ENCODE results near the gene ME1. TPM values are rescaled to one million over a fixed set of nuclear protein-coding genes. Genes with fewer than 3 reads are reported as not detected.

ME1 gene
- total RNA-seq, 1 experiment from 2014 or later = 131 TPM

- H3K36me3 ChIP-seq (ENCODE audit: control insufficient read depth, insufficient read depth, low read length) = no peaks in the 10 kb centered on the region
- no peak overlapping the region for H3K4me3 ChIP-seq (ENCODE audit: low read depth, low read length)
- no peak overlapping the region for H3K27ac Mint-ChIP-seq (ENCODE audit: unreplicated experiment)
- H3K27me3 ChIP-seq (replicated peaks; ENCODE audit: control insufficient read depth, insufficient read depth, low read length) = no peaks in the 10 kb centered on the region
- H3K4me1 ChIP-seq = 0 out of 2 replicates have a peak, but pooled peaks cover 7% of the 10 kb centered on the region
- BruUV-seq (replicated peaks) = no TSS peak
- no peaks in the 10 kb centered on the region for H3K9me3 Mint-ChIP-seq (ENCODE audit: unreplicated experiment)
- no peaks in the 10 kb centered on the region for H3K27me3 Mint-ChIP-seq (ENCODE audit: insufficient read depth, unreplicated experiment)
- TF ChIP-seq, protein P1, sequence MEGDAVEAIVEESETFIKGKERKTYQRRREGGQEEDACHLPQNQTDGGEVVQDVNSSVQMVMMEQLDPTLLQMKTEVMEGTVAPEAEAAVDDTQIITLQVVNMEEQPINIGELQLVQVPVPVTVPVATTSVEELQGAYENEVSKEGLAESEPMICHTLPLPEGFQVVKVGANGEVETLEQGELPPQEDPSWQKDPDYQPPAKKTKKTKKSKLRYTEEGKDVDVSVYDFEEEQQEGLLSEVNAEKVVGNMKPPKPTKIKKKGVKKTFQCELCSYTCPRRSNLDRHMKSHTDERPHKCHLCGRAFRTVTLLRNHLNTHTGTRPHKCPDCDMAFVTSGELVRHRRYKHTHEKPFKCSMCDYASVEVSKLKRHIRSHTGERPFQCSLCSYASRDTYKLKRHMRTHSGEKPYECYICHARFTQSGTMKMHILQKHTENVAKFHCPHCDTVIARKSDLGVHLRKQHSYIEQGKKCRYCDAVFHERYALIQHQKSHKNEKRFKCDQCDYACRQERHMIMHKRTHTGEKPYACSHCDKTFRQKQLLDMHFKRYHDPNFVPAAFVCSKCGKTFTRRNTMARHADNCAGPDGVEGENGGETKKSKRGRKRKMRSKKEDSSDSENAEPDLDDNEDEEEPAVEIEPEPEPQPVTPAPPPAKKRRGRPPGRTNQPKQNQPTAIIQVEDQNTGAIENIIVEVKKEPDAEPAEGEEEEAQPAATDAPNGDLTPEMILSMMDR (IDR thresholded peaks at IDR 0.05; ENCODE audit: insufficient read depth in 1 of 2, low read depth in 1 of 2, low read length in 1 of 2, severe bottlenecking in 1 of 2, unreplicated experiment in 1 of 2) = no peak
- ChIA-PET CTCF (no interaction called here), POLR2A (no interaction called here)
- no peaks in the 10 kb centered on the region for H3K9me3 ChIP-seq
- no peaks in the 10 kb centered on the region for H3K4me1 Mint-ChIP-seq (ENCODE audit: low read depth, unreplicated experiment)
- no peak overlapping the region for H3K4me3 Mint-ChIP-seq (ENCODE audit: unreplicated experiment)
- DNase-seq = no peak
- H3K36me3 Mint-ChIP-seq (ENCODE audit: insufficient read depth, unreplicated experiment) = peaks cover 27% of the 10 kb centered on the region
- intact Hi-C loops (cut with micrococcal nuclease; ENCODE audit: unreplicated experiment) = no loop called here
Measured at GRCh38 chr6:83378621-83379388, 52.0 kb downstream of the ME1 start.

DNA sequence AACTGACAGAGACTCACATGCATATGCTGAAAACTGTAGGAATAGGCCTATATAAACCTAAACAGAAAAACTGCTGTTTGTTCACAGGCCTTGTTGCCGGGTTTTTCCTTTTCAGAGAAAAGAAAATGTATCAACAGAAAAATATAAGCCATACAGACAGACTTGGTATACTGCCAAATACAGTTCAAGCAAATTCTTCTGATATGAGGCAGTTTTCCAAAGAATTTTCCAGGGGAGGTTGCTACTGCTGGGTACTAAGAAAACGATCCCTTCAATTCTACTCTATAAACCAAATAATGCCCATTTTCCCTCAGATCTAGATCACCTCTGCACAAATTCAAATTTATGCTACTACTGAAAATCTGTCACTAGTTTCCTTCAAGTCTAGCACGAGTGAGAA, 59.4 kb downstream of the ME1 start:
- no peaks in the 10 kb centered on the region for H3K27me3 Mint-ChIP-seq (ENCODE audit: insufficient read depth, unreplicated experiment)
- no peak overlapping the region for H3K27ac Mint-ChIP-seq (ENCODE audit: unreplicated experiment)
- no peak for DNase-seq
- Histone ChIP-seq H3K9me3 (no peaks in the 10 kb centered on the region), H3K4me3 (ENCODE audit: low read depth, low read length) (no peak overlapping the region), H3K4me1 (no peaks in the 10 kb centered on the region), H3K27me3 (replicated peaks; ENCODE audit: control insufficient read depth, insufficient read depth, low read length) (no peaks in the 10 kb centered on the region), H3K36me3 (ENCODE audit: control insufficient read depth, insufficient read depth, low read length) (no peaks in the 10 kb centered on the region)
- no peak overlapping the region for H3K4me3 Mint-ChIP-seq (ENCODE audit: unreplicated experiment)
- intact Hi-C loops (cut with micrococcal nuclease; ENCODE audit: unreplicated experiment) = no loop called here
- BruUV-seq (replicated peaks) = no TSS peak
- peaks cover 11% of the 10 kb centered on the region for H3K4me1 Mint-ChIP-seq (ENCODE audit: low read depth, unreplicated experiment)
- H3K9me3 Mint-ChIP-seq (ENCODE audit: unreplicated experiment) = no peaks in the 10 kb centered on the region
- peaks cover 74% of the 10 kb centered on the region for H3K36me3 Mint-ChIP-seq (ENCODE audit: insufficient read depth, unreplicated experiment)
- ChIA-PET POLR2A (no interaction called here), CTCF (no interaction called here)
- TF ChIP-seq, protein P1 (IDR thresholded peaks at IDR 0.05; ENCODE audit: insufficient read depth in 1 of 2, low read depth in 1 of 2, low read length in 1 of 2, severe bottlenecking in 1 of 2, unreplicated experiment in 1 of 2) = no peak

DNA sequence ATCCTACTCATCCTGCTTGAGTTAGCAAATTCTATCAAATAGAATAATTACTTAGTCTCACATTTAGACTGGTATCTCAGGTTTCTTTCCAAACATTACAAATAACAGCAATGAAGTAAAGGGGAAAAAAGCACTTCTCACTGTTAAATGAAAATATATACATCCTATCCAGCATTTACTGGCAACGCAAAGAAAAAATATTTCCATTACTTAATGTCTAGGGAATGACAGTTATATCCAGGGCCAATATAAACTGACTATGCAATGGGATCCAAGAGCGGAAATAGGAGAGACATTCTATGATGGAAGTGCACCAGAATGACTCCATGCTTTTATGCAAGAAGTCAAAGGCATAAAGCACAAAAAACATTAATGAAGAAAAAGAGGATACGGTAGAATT, 60.3 kb downstream of the ME1 start:
- no peaks in the 10 kb centered on the region for H3K9me3 ChIP-seq
- Mint-ChIP-seq H3K27me3 (ENCODE audit: insufficient read depth, unreplicated experiment) (no peaks in the 10 kb centered on the region), H3K27ac (ENCODE audit: unreplicated experiment) (no peak overlapping the region), H3K4me3 (ENCODE audit: unreplicated experiment) (no peak overlapping the region), H3K9me3 (ENCODE audit: unreplicated experiment) (no peaks in the 10 kb centered on the region), H3K36me3 (ENCODE audit: insufficient read depth, unreplicated experiment) (peaks cover 76% of the 10 kb centered on the region), H3K4me1 (ENCODE audit: low read depth, unreplicated experiment) (peaks cover 11% of the 10 kb centered on the region)
- intact Hi-C loops (cut with micrococcal nuclease; ENCODE audit: unreplicated experiment) = no loop called here
- BruUV-seq (replicated peaks) = no TSS peak
- H3K4me3 ChIP-seq (ENCODE audit: low read depth, low read length) = no peak overlapping the region
- H3K27me3 ChIP-seq (replicated peaks; ENCODE audit: control insufficient read depth, insufficient read depth, low read length) = no peaks in the 10 kb centered on the region
- TF ChIP-seq, protein P1 (IDR thresholded peaks at IDR 0.05; ENCODE audit: insufficient read depth in 1 of 2, low read depth in 1 of 2, low read length in 1 of 2, severe bottlenecking in 1 of 2, unreplicated experiment in 1 of 2) = no peak
- ChIA-PET CTCF (no interaction called here), POLR2A (no interaction called here)
- no peaks in the 10 kb centered on the region for H3K36me3 ChIP-seq (ENCODE audit: control insufficient read depth, insufficient read depth, low read length)
- DNase-seq = no peak
- H3K4me1 ChIP-seq = no peaks in the 10 kb centered on the region
